PFSK-1 (cell line): Measurements from ENCODE around the gene BPIFB1.
A peak's percentile ranks its signal among the peaks of the same experiment; 100 is the strongest.

Experiments
- FOXP2 ChIP-seq: optimal IDR thresholded peaks from 2 replicates; pipeline ENCODE3; 2011; ENCODE audit warnings: borderline replicate concordance, control low read depth, inconsistent platforms; ENCODE audit not compliant: insufficient read depth; ENCODE audit errors: extremely low read length, extremely low read depth
- POLR2AphosphoS5 ChIP-seq: IDR thresholded peaks from 2 replicates; pipeline ENCODE4 v1.6.1; 2012; ENCODE audit warnings: low read depth, mild to moderate bottlenecking, control low read depth, low read length, moderate library complexity
- SIN3A ChIP-seq: IDR thresholded peaks from 2 replicates; pipeline ENCODE4 v1.6.1; 2012; ENCODE audit warnings: mild to moderate bottlenecking, low read length, moderate library complexity, borderline replicate concordance; ENCODE audit not compliant: insufficient read depth
- TAF1 ChIP-seq: IDR thresholded peaks from 2 replicates; pipeline ENCODE4 v1.6.1; 2012; ENCODE audit warnings: low read length, control low read depth, borderline replicate concordance; ENCODE audit not compliant: insufficient read depth
- TF ChIP-seq, protein P1 (sequence below), 2 experiments: IDR thresholded peaks; 2 replicates each; pipeline versions ENCODE4 v1.6.1 to v1.8.0; 2011 to 2012; ENCODE audit warnings: low read depth in 2 of 2, low read length in 2 of 2, control low read depth in 1 of 2, inconsistent platforms in 1 of 2, mild to moderate bottlenecking in 1 of 2, moderate library complexity in 1 of 2; ENCODE audit not compliant: insufficient read depth in 1 of 2

The BPIFB1 gene

DNA sequence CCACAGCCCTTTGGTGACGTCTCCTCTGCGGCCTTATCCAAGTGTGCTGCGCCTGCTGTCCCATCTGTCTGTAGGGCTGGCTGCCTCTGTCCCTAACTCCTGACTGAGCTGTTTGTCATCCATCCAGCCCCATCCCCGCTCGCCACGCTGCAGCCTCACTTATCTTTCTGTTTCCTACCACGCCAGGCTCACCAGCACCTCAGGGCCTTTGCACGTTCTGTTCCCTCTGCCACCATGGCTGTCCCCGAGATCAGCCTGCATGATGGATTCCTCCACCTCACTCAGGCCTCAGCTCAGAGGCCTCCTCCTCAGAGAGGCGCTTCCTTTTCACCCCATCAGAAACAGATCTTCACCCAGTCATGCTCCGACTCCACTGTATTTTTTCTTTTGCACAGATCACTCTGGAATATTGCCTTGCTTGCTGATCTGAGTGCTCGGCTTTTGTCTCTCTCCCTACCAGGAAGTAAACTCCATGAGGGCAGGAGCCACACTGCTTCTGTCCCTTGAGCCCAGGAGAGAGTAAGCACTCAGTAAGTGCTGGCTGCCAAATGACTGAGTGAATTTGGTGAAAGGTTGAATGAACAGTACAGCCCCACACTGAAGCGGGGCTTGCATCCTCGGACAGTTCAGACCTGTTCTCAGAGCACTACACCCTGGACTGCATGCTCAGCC is 34.5 kb downstream of the BPIFB1 start:
- TF ChIP-seq, protein P1, sequence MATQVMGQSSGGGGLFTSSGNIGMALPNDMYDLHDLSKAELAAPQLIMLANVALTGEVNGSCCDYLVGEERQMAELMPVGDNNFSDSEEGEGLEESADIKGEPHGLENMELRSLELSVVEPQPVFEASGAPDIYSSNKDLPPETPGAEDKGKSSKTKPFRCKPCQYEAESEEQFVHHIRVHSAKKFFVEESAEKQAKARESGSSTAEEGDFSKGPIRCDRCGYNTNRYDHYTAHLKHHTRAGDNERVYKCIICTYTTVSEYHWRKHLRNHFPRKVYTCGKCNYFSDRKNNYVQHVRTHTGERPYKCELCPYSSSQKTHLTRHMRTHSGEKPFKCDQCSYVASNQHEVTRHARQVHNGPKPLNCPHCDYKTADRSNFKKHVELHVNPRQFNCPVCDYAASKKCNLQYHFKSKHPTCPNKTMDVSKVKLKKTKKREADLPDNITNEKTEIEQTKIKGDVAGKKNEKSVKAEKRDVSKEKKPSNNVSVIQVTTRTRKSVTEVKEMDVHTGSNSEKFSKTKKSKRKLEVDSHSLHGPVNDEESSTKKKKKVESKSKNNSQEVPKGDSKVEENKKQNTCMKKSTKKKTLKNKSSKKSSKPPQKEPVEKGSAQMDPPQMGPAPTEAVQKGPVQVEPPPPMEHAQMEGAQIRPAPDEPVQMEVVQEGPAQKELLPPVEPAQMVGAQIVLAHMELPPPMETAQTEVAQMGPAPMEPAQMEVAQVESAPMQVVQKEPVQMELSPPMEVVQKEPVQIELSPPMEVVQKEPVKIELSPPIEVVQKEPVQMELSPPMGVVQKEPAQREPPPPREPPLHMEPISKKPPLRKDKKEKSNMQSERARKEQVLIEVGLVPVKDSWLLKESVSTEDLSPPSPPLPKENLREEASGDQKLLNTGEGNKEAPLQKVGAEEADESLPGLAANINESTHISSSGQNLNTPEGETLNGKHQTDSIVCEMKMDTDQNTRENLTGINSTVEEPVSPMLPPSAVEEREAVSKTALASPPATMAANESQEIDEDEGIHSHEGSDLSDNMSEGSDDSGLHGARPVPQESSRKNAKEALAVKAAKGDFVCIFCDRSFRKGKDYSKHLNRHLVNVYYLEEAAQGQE (IDR thresholded peaks at IDR 0.05; ENCODE audit: insufficient read depth in 1 of 2, low read depth in 2 of 2, low read length in 2 of 2), result no peak
- TF ChIP-seq FOXP2 (no peak), POLR2AphosphoS5 (no peak)

DNA sequence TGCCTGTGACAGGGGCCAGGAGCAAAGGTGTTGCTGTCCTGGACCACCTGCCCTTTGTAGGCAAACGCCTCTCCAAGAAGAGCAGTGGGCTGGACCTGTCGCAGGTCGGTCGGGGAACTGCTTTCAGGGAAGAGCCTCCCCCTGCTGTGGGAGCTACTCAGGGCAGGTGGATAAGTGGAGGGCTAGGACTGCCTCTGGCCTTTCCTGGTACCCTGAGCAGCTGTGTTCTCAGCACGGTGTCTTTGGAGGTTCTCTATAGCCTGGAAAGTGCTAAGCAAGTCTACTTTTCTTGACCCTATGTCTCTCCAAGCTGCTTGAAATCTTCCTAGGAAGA is 35.0 kb downstream of the BPIFB1 start:
- TF ChIP-seq TAF1, result no peak
- TF ChIP-seq FOXP2, result no peak
- TF ChIP-seq, protein P1 (IDR thresholded peaks at IDR 0.05; ENCODE audit: insufficient read depth in 1 of 2, low read depth in 2 of 2, low read length in 2 of 2), result no peak

DNA sequence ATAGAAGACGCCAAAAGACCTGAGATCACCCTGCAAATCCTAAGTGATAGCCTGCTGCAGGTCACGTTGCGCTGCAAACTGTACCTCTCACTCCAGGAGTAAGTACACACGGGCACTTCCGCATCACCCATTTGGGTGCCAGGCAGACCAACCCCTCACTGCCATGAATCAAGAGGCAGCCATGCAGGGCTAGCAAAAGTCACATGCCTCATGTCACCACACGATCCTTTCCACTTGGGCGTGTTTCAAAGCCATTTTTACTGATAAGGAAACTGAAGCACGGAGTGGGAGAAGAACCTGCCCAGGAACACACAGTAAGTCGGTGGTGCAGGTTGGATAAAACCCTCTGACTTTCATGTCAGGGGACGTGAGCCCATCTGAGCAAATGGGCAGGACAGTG is 37.0 kb downstream of the BPIFB1 start:
- TF ChIP-seq TAF1, result no peak
- TF ChIP-seq SIN3A, result no peak
- TF ChIP-seq, protein P1 (IDR thresholded peaks at IDR 0.05; ENCODE audit: insufficient read depth in 1 of 2, low read depth in 2 of 2, low read length in 2 of 2), result no peak

DNA sequence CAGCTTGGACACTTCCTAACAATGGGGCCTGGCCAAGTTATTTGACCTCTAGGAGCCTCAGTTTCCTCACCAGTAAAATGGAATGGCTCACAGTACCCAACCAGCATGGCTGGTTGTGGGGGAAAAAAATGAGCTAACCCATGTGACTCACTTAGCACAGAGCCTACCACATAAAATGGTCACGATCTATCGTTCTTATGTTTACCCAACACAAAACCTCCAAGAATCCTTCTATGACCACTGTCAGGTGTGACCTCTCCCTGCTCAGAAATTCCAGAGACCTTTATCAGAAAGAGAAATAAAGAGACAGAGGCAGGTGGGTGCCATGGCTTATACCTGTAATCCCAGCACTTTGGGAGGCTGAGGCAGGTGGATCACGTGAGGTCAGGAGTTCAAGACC is 39.4 kb downstream of the BPIFB1 start:
- TF ChIP-seq SIN3A, result no peak
- no peak for TF ChIP-seq POLR2AphosphoS5
- no peak for TF ChIP-seq FOXP2
- no peak for TF ChIP-seq TAF1
- TF ChIP-seq, protein P1 (IDR thresholded peaks at IDR 0.05; ENCODE audit: insufficient read depth in 1 of 2, low read depth in 2 of 2, low read length in 2 of 2), result no peak

DNA sequence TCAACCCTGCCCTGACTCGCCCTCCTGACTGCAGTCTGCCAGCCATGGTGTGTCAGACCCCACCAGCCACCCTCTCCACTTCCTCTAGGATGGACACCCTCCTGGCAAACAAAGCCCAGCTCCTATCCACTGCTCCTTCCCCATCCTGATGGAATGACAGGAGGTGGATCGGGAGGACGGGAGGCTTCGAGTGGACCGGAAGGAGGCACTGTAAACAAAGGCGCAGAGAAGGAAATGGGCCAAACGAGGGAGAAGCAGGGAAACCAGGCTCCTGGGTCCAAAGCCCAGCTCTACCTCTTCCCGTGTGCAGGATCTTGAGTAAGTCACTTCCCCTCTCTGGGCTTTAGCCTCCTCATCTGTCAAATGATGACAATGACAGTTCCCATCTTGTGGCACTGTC is 40.2 kb downstream of the BPIFB1 start:
- TF ChIP-seq FOXP2 (peak; percentile 64), SIN3A (no peak)

DNA sequence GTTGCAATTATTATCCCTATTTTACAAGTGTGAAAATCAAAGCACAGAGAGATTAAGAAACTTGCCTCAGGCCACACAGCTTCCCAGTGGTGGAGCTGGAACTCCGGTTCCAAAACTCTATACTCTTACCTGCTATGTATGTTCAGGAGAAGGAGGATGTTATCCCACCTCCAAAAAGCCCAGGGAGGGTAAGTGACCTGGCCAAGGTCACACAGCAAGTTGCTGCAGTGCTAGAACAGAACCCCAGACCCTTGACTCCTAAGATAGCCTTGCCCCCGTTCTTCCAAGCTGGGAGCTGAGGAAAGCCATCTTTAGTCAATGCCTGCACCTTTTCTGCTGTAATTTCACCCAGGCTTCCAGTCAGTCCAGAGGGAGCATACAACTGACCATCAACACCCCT is 42.3 kb downstream of the BPIFB1 start:
- TF ChIP-seq SIN3A (no peak), POLR2AphosphoS5 (no peak), FOXP2 (no peak), TAF1 (no peak)
- TF ChIP-seq, protein P1 (IDR thresholded peaks at IDR 0.05; ENCODE audit: insufficient read depth in 1 of 2, low read depth in 2 of 2, low read length in 2 of 2), result no peak
